ENCODE measurements around the gene PTPN18.

GRCh38 chr2:130393318-130393910 lies 37.6 kb downstream of the PTPN18 start:
- TF ChIP-seq CTCF (IDR thresholded peaks at IDR 0.05) (no peak), EZH2 (IDR thresholded peaks at IDR 0.05; ENCODE audit: borderline replicate concordance, insufficient read depth, low read depth, low read length, poor library complexity, severe bottlenecking) (no peak)
